Pancreas (tissue), 10 donors: ENCODE results near the gene MKNK1. TPM values are rescaled to one million over a fixed set of nuclear protein-coding genes. Genes with fewer than 3 reads are reported as not detected.

Experiments
- ATAC-seq, 4 donors: fragments of 200-7000 bp; cut with Tn5 transposase; one replicate each; pipeline versions ENCODE4 v1.8.0 to v1.9.1; 2020; ENCODE audit warnings: mild to moderate bottlenecking in 4 of 4, moderate library complexity in 4 of 4
- DNase-seq, 6 donors: peaks; one replicate each; pipeline ENCODE4 v3.0.0-alpha.2; 2020
- FAIRE-seq: peaks from 2 replicates; lab custom pipeline; 2012; peaks lifted over from hg19 to GRCh38; lab: Jason Lieb, UNC
- H3K27ac ChIP-seq, 4 donors: fragments of 200-600 bp; sonication (generic); 1 replicate in 3 of 4; 2 replicates in 1 of 4; pipeline versions ENCODE4 v1.5.0 to v1.8.0; 2020
- H3K27me3 ChIP-seq, 4 donors: fragments of 200-600 bp; one replicate each; pipeline ENCODE4 v1.8.0; 2021
- H3K36me3 ChIP-seq, 3 donors: fragments of 200-600 bp; sonication (generic) in 1 of 3; one replicate each; pipeline versions ENCODE4 v1.5.0 to v1.8.0; 2020 to 2021
- H3K4me1 ChIP-seq, 3 donors: fragments of 200-600 bp; one replicate each; pipeline ENCODE4 v1.8.0; 2021
- H3K4me3 ChIP-seq, 4 donors: fragments of 200-600 bp; sonication (generic) in 2 of 4; one replicate each; pipeline versions ENCODE4 v1.5.0 to v1.8.0; 2020 to 2021
- H3K9me3 ChIP-seq, 4 donors: fragments of 200-600 bp; one replicate each; pipeline ENCODE4 v1.8.0; 2021
- CTCF ChIP-seq, 4 donors: fragments of 200-600 bp; sonication (generic) in 3 of 4; IDR thresholded peaks; one replicate each; pipeline versions ENCODE4 v1.5.0 to v1.8.0; 2021; ENCODE audit warnings: antibody characterized with exemption in 4 of 4
- WGBS, 2 donors: extraction: QIAGEN DNeasy Blood & Tissue Kit; methylation state at CpG; one replicate each; pipeline ENCODE4 v1.1.7; 2013; 5-methylcytosine and 5-hydroxymethylcytosine counted together
- intact Hi-C, 3 donors: fragments of 100-400 bp; cut with DNase I; formaldehyde crosslinking; loops; one replicate each; pipeline versions ENCODE4 v1.11.1 to v1.14.2; 2022
- polyA plus RNA-seq, 2 donors: library from polyadenylated mRNA; stranded (reverse); fragments of 200-250 nt; gene quantifications; one replicate each; pipeline ENCODE4 v1.2.3, GENCODE V29; 2013
- total RNA-seq, 6 donors: library from RNA; stranded (reverse); fragmentation: NEBNext Ultra II Directional in 4 of 6; extraction: Animal tissue kit (Norgen Biotek cat#: 25700) in 4 of 6; gene quantifications; one replicate each; pipeline versions ENCODE4 v1.2.1 to v1.2.4, GENCODE V29; 2021 to 2023
- donor health status: healthy with polysubstance abuse.
- donor health status: DM: no; HTN: no; CAD: no; lungs with moderate emphysema.
- donor health status: DM: no; HTN: no; CAD: no.
- donor health status: control.
- donor health status: control.
- donor health status: Bipolar disorder and iron deficiency.
- donor health status: DM: yes; HTN: yes; CAD: no.
- donor health status: DM: no; HTN: no; CAD: no.
- donor health status: DM: no; HTN: no; CAD: no.
- donor health status: DM: yes; HTN: yes; CAD: no.

The MKNK1 gene
- total and polyA plus RNA-seq, 8 donors, result 44.9 to 172 (median 103) TPM

- DNase-seq (peak in 4 of 6 donors; percentile 62 to 88 (median 84)), FAIRE-seq (no peak), ATAC-seq (peak; percentile 61 to 71 (median 65))
- Histone ChIP-seq H3K27ac (peak overlapping the region; percentile 9 to 86 (median 54)), H3K9me3 (no peaks in the 10 kb centered on the region), H3K4me1 (peaks cover 23 to 61% (median 38%) of the 10 kb centered on the region in 3 donors), H3K27me3 (no peaks in the 10 kb centered on the region), H3K4me3 (peak overlapping the region in 2 of 4 donors; percentile 70 to 82), H3K36me3 (no peaks in the 10 kb centered on the region)
- intact Hi-C loops, result no loop called here
- no peak for TF ChIP-seq CTCF (IDR thresholded peaks at IDR 0.05)
- WGBS, 2 donors, result 31 to 50% methylated on average over 3 of the region's 3 CpGs
Observed at GRCh38 chr1:46601257-46602007, 2.6 kb downstream of the MKNK1 start.

- H3K36me3 ChIP-seq, result no peaks in the 10 kb centered on the region
- H3K9me3 ChIP-seq, result no peaks in the 10 kb centered on the region
- no peak for DNase-seq
- ATAC-seq, result no peak
- TF ChIP-seq CTCF (IDR thresholded peaks at IDR 0.05), result no peak
- H3K4me1 ChIP-seq, result peaks cover 18 to 56% (median 26%) of the 10 kb centered on the region in 3 donors
- H3K27me3 ChIP-seq, result no peaks in the 10 kb centered on the region
- 38 to 41% methylated on average over 9 of the region's 9 CpGs for WGBS, 2 donors
- intact Hi-C loops, result no loop called here
- peak overlapping the region in 2 of 4 donors; percentile 85 to 86 for H3K27ac ChIP-seq
- peak overlapping the region in 2 of 4 donors; percentile 1 to 17 for H3K4me3 ChIP-seq
- no peak for FAIRE-seq
Observed at GRCh38 chr1:46599059-46599970, 4.8 kb downstream of the MKNK1 start.

- Histone ChIP-seq H3K27ac (no peak overlapping the region), H3K36me3 (peaks cover 0 to 24% (median 22%) of the 10 kb centered on the region in 3 donors), H3K27me3 (no peaks in the 10 kb centered on the region), H3K4me3 (no peak overlapping the region), H3K4me1 (peaks cover 18 to 42% (median 20%) of the 10 kb centered on the region in 3 donors), H3K9me3 (no peaks in the 10 kb centered on the region)
- 72 to 75% methylated on average over 3 of the region's 3 CpGs for WGBS, 2 donors
- ATAC-seq (no peak), FAIRE-seq (no peak), DNase-seq (no peak)
- intact Hi-C loops, result no loop called here
- no peak for TF ChIP-seq CTCF (IDR thresholded peaks at IDR 0.05)
Observed at GRCh38 chr1:46596846-46597245, 7.2 kb downstream of the MKNK1 start.

- H3K36me3 ChIP-seq, result peaks cover 0 to 33% (median 28%) of the 10 kb centered on the region in 3 donors
- H3K4me3 ChIP-seq, result no peak overlapping the region
- DNase-seq, result no peak
- TF ChIP-seq CTCF (IDR thresholded peaks at IDR 0.05), result no peak
- no peaks in the 10 kb centered on the region for H3K27me3 ChIP-seq
- no peak for FAIRE-seq
- intact Hi-C loops, result no loop called here
- H3K27ac ChIP-seq, result peak overlapping the region in 2 of 4 donors; percentile 2 to 17
- peaks cover 18 to 36% (median 20%) of the 10 kb centered on the region in 3 donors for H3K4me1 ChIP-seq
- no peak for ATAC-seq
- H3K9me3 ChIP-seq, result no peaks in the 10 kb centered on the region
- WGBS, 2 donors, result 97 to 99% methylated on average over 1 of the region's 1 CpG
Observed at GRCh38 chr1:46596036-46596435, 8.0 kb downstream of the MKNK1 start.
